Measurements from ENCODE around the gene CMC2. TPM values are rescaled to one million over a fixed set of nuclear protein-coding genes. Genes with fewer than 3 reads are reported as not detected.

Gene CMC2
- total and polyA plus RNA-seq, 2 of the 13 experiments (the other 11 are each of a cell fraction or from before 2014, with no cell fraction given), result 116 to 129 TPM

DNA sequence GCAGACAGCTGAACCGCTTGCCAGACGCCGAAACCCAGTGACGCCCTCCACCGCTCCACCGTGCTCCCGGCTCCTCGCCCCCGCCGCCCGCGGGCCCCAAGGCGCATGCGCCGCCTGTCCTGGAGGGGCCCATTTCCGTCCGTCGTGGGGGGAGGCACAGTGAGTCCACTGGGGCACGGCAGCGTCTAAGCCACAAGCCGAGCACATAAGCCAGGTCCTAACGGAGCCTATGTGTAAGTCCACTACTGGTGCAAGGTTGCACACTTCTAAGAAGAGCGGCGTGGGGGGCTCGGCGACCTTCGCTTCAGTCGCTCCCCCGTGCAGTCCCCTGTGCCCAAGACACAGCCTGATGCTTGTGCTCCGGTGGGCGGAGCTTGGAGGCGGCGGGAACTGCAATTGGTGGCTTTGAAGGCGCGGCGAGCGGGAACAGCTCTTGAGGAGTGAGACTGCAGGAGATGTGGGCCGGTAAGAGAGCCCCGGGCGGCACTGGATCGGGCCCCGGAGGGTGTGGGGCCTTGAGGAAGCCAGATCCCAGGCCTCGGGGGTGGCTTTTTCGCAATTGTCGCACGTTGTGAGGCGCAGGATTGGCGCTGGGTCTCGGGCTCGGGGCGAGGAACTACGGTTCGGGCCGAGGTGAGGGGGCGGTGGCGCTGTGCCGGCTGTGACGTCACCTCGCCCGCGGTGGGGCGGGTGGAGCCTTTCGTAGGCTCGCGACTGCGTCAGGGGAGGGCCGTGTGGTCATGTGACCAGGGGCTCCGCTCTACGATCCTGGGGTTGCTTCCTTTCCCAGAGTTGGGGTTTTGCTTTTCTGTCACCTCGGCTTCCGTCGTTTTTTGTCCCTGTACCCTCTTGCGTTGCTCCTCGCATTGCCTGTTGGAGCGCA lies at the start of gene CMC2, which contains the start of gene CENPN (continued):
- TF ChIP-seq, protein P1, sequence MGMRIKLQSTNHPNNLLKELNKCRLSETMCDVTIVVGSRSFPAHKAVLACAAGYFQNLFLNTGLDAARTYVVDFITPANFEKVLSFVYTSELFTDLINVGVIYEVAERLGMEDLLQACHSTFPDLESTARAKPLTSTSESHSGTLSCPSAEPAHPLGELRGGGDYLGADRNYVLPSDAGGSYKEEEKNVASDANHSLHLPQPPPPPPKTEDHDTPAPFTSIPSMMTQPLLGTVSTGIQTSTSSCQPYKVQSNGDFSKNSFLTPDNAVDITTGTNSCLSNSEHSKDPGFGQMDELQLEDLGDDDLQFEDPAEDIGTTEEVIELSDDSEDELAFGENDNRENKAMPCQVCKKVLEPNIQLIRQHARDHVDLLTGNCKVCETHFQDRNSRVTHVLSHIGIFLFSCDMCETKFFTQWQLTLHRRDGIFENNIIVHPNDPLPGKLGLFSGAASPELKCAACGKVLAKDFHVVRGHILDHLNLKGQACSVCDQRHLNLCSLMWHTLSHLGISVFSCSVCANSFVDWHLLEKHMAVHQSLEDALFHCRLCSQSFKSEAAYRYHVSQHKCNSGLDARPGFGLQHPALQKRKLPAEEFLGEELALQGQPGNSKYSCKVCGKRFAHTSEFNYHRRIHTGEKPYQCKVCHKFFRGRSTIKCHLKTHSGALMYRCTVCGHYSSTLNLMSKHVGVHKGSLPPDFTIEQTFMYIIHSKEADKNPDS (CRISPR knock-in tag; IDR thresholded peaks at IDR 0.05), result no peak; the same call in 1 of the 2 replicates
- TF ChIP-seq SNRNP70 (IDR thresholded peaks at IDR 0.05; ENCODE audit: low read depth, low read length), result no peak
- peak; percentile 83 for TF ChIP-seq ZNF264 (CRISPR knock-in tag; IDR thresholded peaks at IDR 0.05)
- TF ChIP-seq EEA1 (CRISPR knock-in tag; IDR thresholded peaks at IDR 0.05; ENCODE audit: borderline replicate concordance), result peak; percentile 59; the same call in 1 of the 2 replicates
- no peak for TF ChIP-seq NFRKB (IDR thresholded peaks at IDR 0.05)
- peak; percentile 79; the same call in 1 of the 2 replicates for TF ChIP-seq NFKB2 (CRISPR knock-in tag; IDR thresholded peaks at IDR 0.05; ENCODE audit: borderline replicate concordance)
- no peak; the same call in 1 of the 2 replicates for TF ChIP-seq ZNF746 (CRISPR knock-in tag; IDR thresholded peaks at IDR 0.05)
- TF ChIP-seq, protein P2, sequence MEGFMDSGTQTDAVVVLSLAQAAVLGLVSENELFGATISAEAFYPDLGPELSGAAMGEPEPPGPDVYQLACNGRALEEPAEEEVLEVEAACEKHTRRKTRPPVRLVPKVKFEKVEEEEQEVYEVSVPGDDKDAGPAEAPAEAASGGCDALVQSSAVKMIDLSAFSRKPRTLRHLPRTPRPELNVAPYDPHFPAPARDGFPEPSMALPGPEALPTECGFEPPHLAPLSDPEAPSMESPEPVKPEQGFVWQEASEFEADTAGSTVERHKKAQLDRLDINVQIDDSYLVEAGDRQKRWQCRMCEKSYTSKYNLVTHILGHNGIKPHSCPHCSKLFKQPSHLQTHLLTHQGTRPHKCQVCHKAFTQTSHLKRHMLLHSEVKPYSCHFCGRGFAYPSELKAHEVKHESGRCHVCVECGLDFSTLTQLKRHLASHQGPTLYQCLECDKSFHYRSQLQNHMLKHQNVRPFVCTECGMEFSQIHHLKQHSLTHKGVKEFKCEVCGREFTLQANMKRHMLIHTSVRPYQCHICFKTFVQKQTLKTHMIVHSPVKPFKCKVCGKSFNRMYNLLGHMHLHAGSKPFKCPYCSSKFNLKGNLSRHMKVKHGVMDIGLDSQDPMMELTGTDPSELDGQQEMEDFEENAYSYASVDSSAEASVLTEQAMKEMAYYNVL (CRISPR knock-in tag; IDR thresholded peaks at IDR 0.05; ENCODE audit: borderline replicate concordance), result no peak
- peak; percentile 73 for TF ChIP-seq SIN3B (IDR thresholded peaks at IDR 0.05; ENCODE audit: low read length)
- no peak for TF ChIP-seq SRSF4 (IDR thresholded peaks at IDR 0.05; ENCODE audit: low read depth, low read length, poor library complexity, severe bottlenecking)
- TF ChIP-seq SOX13 (IDR thresholded peaks at IDR 0.05), result no peak
- peak in 1 of 2 experiments; percentile 29; a peak in 1 of 4 replicates for TF ChIP-seq SOX13 (CRISPR knock-in tag; conservative IDR thresholded peaks at IDR 0.05 in 1 of 2, IDR thresholded peaks at IDR 0.05 in 1 of 2)
- TF ChIP-seq ZNF562 (CRISPR knock-in tag; IDR thresholded peaks at IDR 0.05; ENCODE audit: borderline replicate concordance), result no peak
- TF ChIP-seq ZBTB8A (CRISPR knock-in tag; IDR thresholded peaks at IDR 0.05; ENCODE audit: borderline replicate concordance, low read depth), result no peak
- TF ChIP-seq TRIM24 (CRISPR knock-in tag; IDR thresholded peaks at IDR 0.05), result no peak
- TF ChIP-seq ZNF280D (CRISPR knock-in tag; IDR thresholded peaks at IDR 0.05), result peak; percentile 44
- no peak for TF ChIP-seq SMARCC2 (IDR thresholded peaks at IDR 0.05)
- peak; percentile 83 for TF ChIP-seq ARNTL (CRISPR knock-in tag; IDR thresholded peaks at IDR 0.05)
- TF ChIP-seq TARDBP (CRISPR knock-in tag; IDR thresholded peaks at IDR 0.05), result peak; percentile 84
